GM23248 (cell line): ENCODE data around the gene RTKN2. TPM values are rescaled to one million over a fixed set of nuclear protein-coding genes. Genes with fewer than 3 reads are reported as not detected.

ENCODE experiments used
- DNase-seq: peaks from one replicate; pipeline ENCODE4 v3.0.0-alpha.2; 2015
- H2AFZ ChIP-seq: fragments of 200-600 bp; sonication (generic); 2 replicates; pipeline ENCODE4 v1.6.1; 2016; ENCODE audit warnings: antibody characterized with exemption
- H3F3A ChIP-seq: fragments of 200-600 bp; sonication (generic); 2 replicates; pipeline ENCODE4 v1.6.1; 2016; ENCODE audit warnings: mild to moderate bottlenecking, antibody characterized with exemption, mixed run types; ENCODE audit not compliant: insufficient read depth
- H3K27ac ChIP-seq: fragments of 200-600 bp; sonication (generic); 2 replicates; pipeline ENCODE4 v1.5.1; 2016; ENCODE audit warnings: mild to moderate bottlenecking
- H3K27me3 ChIP-seq: fragments of 200-600 bp; sonication (generic); replicated peaks from 2 replicates; pipeline ENCODE4 v1.6.1; 2016; ENCODE audit warnings: mild to moderate bottlenecking; ENCODE audit not compliant: insufficient read depth
- H3K36me3 ChIP-seq: fragments of 200-600 bp; sonication (generic); 2 replicates; pipeline ENCODE4 v1.6.1; 2016; ENCODE audit warnings: low read depth, mild to moderate bottlenecking
- H3K4me1 ChIP-seq: fragments of 200-600 bp; sonication (generic); 2 replicates; pipeline ENCODE4 v1.6.1; 2016; ENCODE audit warnings: mild to moderate bottlenecking; ENCODE audit not compliant: insufficient read depth
- H3K4me2 ChIP-seq: fragments of 200-600 bp; sonication (generic); one replicate; pipeline ENCODE4 v1.6.1; 2016; ENCODE audit warnings: mild to moderate bottlenecking; ENCODE audit not compliant: unreplicated experiment
- H3K4me3 ChIP-seq: fragments of 200-600 bp; sonication (generic); 2 replicates; pipeline ENCODE4 v1.5.1; 2016; ENCODE audit warnings: mild to moderate bottlenecking
- H3K79me2 ChIP-seq: fragments of 200-600 bp; sonication (generic); 2 replicates; pipeline ENCODE4 v1.6.1; 2016; ENCODE audit warnings: mild to moderate bottlenecking; ENCODE audit not compliant: insufficient read depth
- H3K9ac ChIP-seq: fragments of 200-600 bp; sonication (generic); 2 replicates; pipeline ENCODE4 v1.6.1; 2016; ENCODE audit warnings: mild to moderate bottlenecking
- H3K9me2 ChIP-seq: fragments of 200-600 bp; sonication (generic); 2 replicates; pipeline ENCODE4 v1.6.1; 2016; ENCODE audit warnings: mixed run types, mild to moderate bottlenecking, moderate library complexity; ENCODE audit not compliant: insufficient read depth
- H3K9me3 ChIP-seq: fragments of 200-600 bp; sonication (generic); one replicate; pipeline ENCODE4 v1.6.1; 2017; ENCODE audit warnings: low read depth
- H4K20me1 ChIP-seq: fragments of 200-600 bp; sonication (generic); 2 replicates; pipeline ENCODE4 v1.6.0; 2016; ENCODE audit not compliant: insufficient read depth
- EZH2 ChIP-seq: fragments of 200-600 bp; sonication (generic); IDR thresholded peaks from 2 replicates; pipeline ENCODE4 v1.6.1; 2018; ENCODE audit warnings: antibody characterized with exemption, mild to moderate bottlenecking; ENCODE audit not compliant: insufficient read depth, poor library complexity, severe bottlenecking
- EZH2phosphoT487 ChIP-seq: fragments of 200-600 bp; sonication (generic); IDR thresholded peaks from 2 replicates; pipeline ENCODE4 v1.6.1; 2018; ENCODE audit warnings: antibody characterized with exemption, moderate library complexity, mild to moderate bottlenecking, low read depth; ENCODE audit not compliant: insufficient read depth
- WGBS, 2 experiments: methylation state at CpG; one replicate each; pipeline ENCODE4 v1.1.6; 2015 to 2017; ENCODE audit warnings: low lambda C conversion rate in 2 of 2, low coverage in 1 of 2; ENCODE audit errors: missing lambda C conversion rate in 2 of 2; 5-methylcytosine and 5-hydroxymethylcytosine counted together
- in situ Hi-C: fragments of 300-500 bp; cut with MboI; formaldehyde crosslinking; loops from 2 replicates; pipeline ENCODE4 v1.15.0; 2020
- polyA plus RNA-seq: library from polyadenylated mRNA; unstranded; fragments of >200 nt; fragmentation: Nextera tagmentation; extraction: Ambion mirVana; gene quantifications from 2 replicates; pipeline ENCODE4 v1.2.1, GENCODE V29; 2016
- total RNA-seq: library from RNA; depleted of rRNA; stranded (reverse); fragments of >200 nt; shearing (Covaris generic); gene quantifications from 2 replicates; pipeline ENCODE4 v1.2.3, GENCODE V29; 2014

RTKN2 gene
- total and polyA plus RNA-seq, 2 experiments from 2014 or later = 0.11 to 0.15 TPM

- TF ChIP-seq EZH2phosphoT487 (no peak), EZH2 (no peak)
- Histone ChIP-seq H3K9ac (no peak overlapping the region), H3K4me1 (peaks cover 7% of the 10 kb centered on the region; the same call in 1 of the 2 replicates), H3K9me3 (no peaks in the 10 kb centered on the region), H2AFZ (no peak overlapping the region), H3K27me3 (no peaks in the 10 kb centered on the region), H3K4me2 (no peak overlapping the region), H3K36me3 (0 out of 2 replicates have a peak, but pooled peaks cover 3% of the 10 kb centered on the region), H3F3A (no peaks in the 10 kb centered on the region), H3K27ac (no peak overlapping the region), H3K4me3 (no peak overlapping the region), H3K79me2 (no peaks in the 10 kb centered on the region), H4K20me1 (no peaks in the 10 kb centered on the region), H3K9me2 (no peaks in the 10 kb centered on the region)
- in situ Hi-C loops = no loop called here
- DNase-seq = no peak
- WGBS, 2 experiments = 92 to 96% methylated on average over 4 of the region's 4 CpGs
Observed at GRCh38 chr10:62182595-62182994, 86.0 kb downstream of the RTKN2 start.

- 33 to 36% methylated on average over 2 of the region's 2 CpGs for WGBS, 2 experiments
- no peaks in the 10 kb centered on the region for H3K9me3 ChIP-seq
Observed at GRCh38 chr10:62182171-62182570, 86.5 kb downstream of the RTKN2 start.

DNA sequence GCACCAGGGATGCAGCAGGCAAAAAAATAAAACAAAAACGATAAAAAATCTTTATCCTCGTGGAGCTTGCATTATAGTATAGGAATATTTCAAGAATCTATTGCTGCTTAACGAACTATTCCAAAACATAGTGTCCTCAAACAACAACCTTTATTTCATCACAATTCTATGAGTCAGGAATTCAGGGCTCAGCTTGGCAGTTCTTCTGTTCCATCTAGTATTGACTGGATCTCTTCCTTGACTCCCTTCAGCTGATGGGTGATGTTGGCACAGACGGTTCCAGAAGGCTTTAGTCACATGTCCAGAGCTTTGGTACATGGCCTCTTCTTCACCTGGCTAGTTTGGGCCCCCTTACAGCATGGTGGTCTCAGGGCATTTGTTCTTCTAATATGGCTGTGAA lies 88.0 kb downstream of the RTKN2 start:
- H2AFZ ChIP-seq = no peak overlapping the region
- in situ Hi-C loops = no loop called here
- no peaks in the 10 kb centered on the region for H3K27me3 ChIP-seq
- TF ChIP-seq EZH2phosphoT487 = no peak
- TF ChIP-seq EZH2 = no peak
- H3K9ac ChIP-seq = no peak overlapping the region
- no peaks in the 10 kb centered on the region for H3K9me3 ChIP-seq
- H4K20me1 ChIP-seq = no peaks in the 10 kb centered on the region
- H3F3A ChIP-seq = no peaks in the 10 kb centered on the region
- no peak overlapping the region for H3K4me2 ChIP-seq
- H3K4me1 ChIP-seq = no peaks in the 10 kb centered on the region
- DNase-seq = no peak
- no peaks in the 10 kb centered on the region for H3K79me2 ChIP-seq
- 73% methylated on average over 4 of the region's 4 CpGs for WGBS, 2 experiments
- H3K36me3 ChIP-seq = 0 out of 2 replicates have a peak, but pooled peaks cover 3% of the 10 kb centered on the region
- H3K27ac ChIP-seq = no peak overlapping the region
- H3K4me3 ChIP-seq = no peak overlapping the region
- H3K9me2 ChIP-seq = no peaks in the 10 kb centered on the region

More at GRCh38 chr10:62182171-62182570, 86.5 kb downstream of the RTKN2 start:
- H3K79me2 ChIP-seq = no peaks in the 10 kb centered on the region
- H3K27me3 ChIP-seq = no peaks in the 10 kb centered on the region
- no peak overlapping the region for H3K4me2 ChIP-seq
- peaks cover 6% of the 10 kb centered on the region; the same call in 1 of the 2 replicates for H3K4me1 ChIP-seq
- 0 out of 2 replicates have a peak, but pooled peaks cover 3% of the 10 kb centered on the region for H3K36me3 ChIP-seq
- no peak overlapping the region for H3K9ac ChIP-seq
- no peaks in the 10 kb centered on the region for H4K20me1 ChIP-seq
- no peak overlapping the region for H3K4me3 ChIP-seq
- no peaks in the 10 kb centered on the region for H3F3A ChIP-seq
- DNase-seq = no peak
- TF ChIP-seq EZH2phosphoT487 = no peak
- TF ChIP-seq EZH2 = no peak
- no peaks in the 10 kb centered on the region for H3K9me2 ChIP-seq
- no peak overlapping the region for H2AFZ ChIP-seq
- in situ Hi-C loops = no loop called here
- H3K27ac ChIP-seq = no peak overlapping the region

- 80 to 88% methylated on average over 2 of the region's 2 CpGs for WGBS, 2 experiments
- Histone ChIP-seq H3F3A (no peaks in the 10 kb centered on the region), H3K9me2 (no peaks in the 10 kb centered on the region), H4K20me1 (no peaks in the 10 kb centered on the region), H3K4me2 (no peak overlapping the region), H3K9ac (no peak overlapping the region), H3K4me3 (no peak overlapping the region), H3K79me2 (no peaks in the 10 kb centered on the region), H3K9me3 (no peaks in the 10 kb centered on the region), H3K36me3 (0 out of 2 replicates have a peak, but pooled peaks cover 3% of the 10 kb centered on the region), H3K27ac (no peak overlapping the region), H2AFZ (no peak overlapping the region), H3K4me1 (no peaks in the 10 kb centered on the region), H3K27me3 (no peaks in the 10 kb centered on the region)
- in situ Hi-C loops = no loop called here
- no peak for DNase-seq
- TF ChIP-seq EZH2phosphoT487 = no peak
- no peak for TF ChIP-seq EZH2
Observed at GRCh38 chr10:62178568-62178967, 90.1 kb downstream of the RTKN2 start.

DNA sequence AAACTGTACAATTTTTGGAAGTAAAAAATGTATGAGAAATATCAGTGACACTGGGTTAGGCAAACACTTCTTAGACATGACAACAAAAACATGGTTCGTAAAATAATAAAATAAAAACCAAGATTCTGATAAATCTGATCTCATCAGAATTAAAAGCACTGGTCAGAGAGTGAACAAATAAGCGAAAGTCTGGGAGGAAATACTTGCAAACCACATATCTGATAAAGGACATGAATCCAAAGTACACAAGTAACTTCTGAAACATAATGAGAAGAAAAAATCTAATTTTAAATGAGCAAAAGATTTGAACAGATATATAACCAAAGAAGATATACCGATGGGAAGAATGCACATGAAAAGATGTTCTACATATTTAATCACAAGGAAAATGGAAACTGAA lies 91.5 kb downstream of the RTKN2 start:
- no peaks in the 10 kb centered on the region for H3K9me3 ChIP-seq
- in situ Hi-C loops = no loop called here
- H3K9me2 ChIP-seq = no peaks in the 10 kb centered on the region
- H4K20me1 ChIP-seq = no peaks in the 10 kb centered on the region
- no peak overlapping the region for H3K4me2 ChIP-seq
- H3K27me3 ChIP-seq = no peaks in the 10 kb centered on the region
- 87 to 90% methylated on average over 3 of the region's 3 CpGs for WGBS, 2 experiments
- DNase-seq = no peak
- H3F3A ChIP-seq = no peaks in the 10 kb centered on the region
- H3K27ac ChIP-seq = no peak overlapping the region
- no peak overlapping the region for H3K4me3 ChIP-seq
- H2AFZ ChIP-seq = no peak overlapping the region
- no peaks in the 10 kb centered on the region for H3K4me1 ChIP-seq
- no peaks in the 10 kb centered on the region for H3K79me2 ChIP-seq
- no peak overlapping the region for H3K9ac ChIP-seq
- H3K36me3 ChIP-seq = 0 out of 2 replicates have a peak, but pooled peaks cover 3% of the 10 kb centered on the region
- TF ChIP-seq EZH2phosphoT487 (no peak), EZH2 (no peak)
